Hepatocyte (in vitro differentiated cells): ENCODE data around the gene GIPC2.

Source experiments
- EZH2phosphoT487 ChIP-seq: fragments of 200-600 bp; sonication (generic); IDR thresholded peaks from one replicate; pipeline ENCODE4 v1.6.1; 2018; ENCODE audit warnings: antibody characterized with exemption, mild to moderate bottlenecking, low read depth, moderate library complexity; ENCODE audit not compliant: unreplicated experiment, severe bottlenecking
- TF ChIP-seq, protein P1 (sequence below): fragments of 200-600 bp; sonication (generic); IDR thresholded peaks from 2 replicates; pipeline ENCODE4 v1.5.1; 2016; ENCODE audit warnings: antibody characterized with exemption, mild to moderate bottlenecking; ENCODE audit not compliant: poor library complexity

DNA sequence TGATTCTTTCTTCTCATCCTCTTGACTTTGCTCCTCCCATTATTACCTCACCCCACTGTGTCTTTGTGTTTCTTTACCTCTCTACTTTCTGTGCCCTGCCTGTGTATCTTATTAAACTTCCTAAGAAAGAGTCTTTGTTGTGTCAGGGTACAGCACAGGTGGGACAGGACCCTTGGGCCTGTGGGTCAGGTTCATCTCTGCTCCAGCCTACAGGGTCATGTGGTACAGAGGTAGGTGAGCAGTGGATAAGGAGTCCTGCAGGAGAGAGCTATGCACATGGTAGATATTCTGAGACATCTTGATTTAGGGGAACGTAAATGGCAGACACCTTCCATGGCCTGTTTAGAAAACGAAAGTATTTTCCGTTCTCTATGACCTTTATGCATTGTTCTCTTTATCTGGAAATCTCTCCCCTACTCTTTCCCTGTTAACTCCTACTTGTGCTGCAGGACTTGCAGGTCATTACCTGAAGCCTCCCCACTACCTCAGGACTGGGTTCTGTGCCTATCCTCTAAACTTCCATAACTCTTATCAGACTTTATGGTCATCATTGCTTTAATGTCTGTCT is 9.9 kb downstream of the GIPC2 start:
- TF ChIP-seq, protein P1, sequence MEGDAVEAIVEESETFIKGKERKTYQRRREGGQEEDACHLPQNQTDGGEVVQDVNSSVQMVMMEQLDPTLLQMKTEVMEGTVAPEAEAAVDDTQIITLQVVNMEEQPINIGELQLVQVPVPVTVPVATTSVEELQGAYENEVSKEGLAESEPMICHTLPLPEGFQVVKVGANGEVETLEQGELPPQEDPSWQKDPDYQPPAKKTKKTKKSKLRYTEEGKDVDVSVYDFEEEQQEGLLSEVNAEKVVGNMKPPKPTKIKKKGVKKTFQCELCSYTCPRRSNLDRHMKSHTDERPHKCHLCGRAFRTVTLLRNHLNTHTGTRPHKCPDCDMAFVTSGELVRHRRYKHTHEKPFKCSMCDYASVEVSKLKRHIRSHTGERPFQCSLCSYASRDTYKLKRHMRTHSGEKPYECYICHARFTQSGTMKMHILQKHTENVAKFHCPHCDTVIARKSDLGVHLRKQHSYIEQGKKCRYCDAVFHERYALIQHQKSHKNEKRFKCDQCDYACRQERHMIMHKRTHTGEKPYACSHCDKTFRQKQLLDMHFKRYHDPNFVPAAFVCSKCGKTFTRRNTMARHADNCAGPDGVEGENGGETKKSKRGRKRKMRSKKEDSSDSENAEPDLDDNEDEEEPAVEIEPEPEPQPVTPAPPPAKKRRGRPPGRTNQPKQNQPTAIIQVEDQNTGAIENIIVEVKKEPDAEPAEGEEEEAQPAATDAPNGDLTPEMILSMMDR, result no peak
- no peak for TF ChIP-seq EZH2phosphoT487
